Spleen (tissue), 11 donors: ENCODE data around the gene HIVEP3. TPM values are rescaled to one million over a fixed set of nuclear protein-coding genes. Genes with fewer than 3 reads are reported as not detected.

Experiments
- DNase-seq: peaks from one replicate; pipeline ENCODE4 v3.0.0-alpha.2; 2020
- H3K27ac ChIP-seq, 8 donors: fragments of 200-600 bp; sonication (generic) in 7 of 8; 1 replicate in 4 of 8; 2 replicates in 4 of 8; pipeline versions ENCODE4 v1.5.0 to v1.8.0; 2016 to 2021; ENCODE audit warnings: inconsistent platforms in 4 of 8, mild to moderate bottlenecking in 4 of 8, moderate library complexity in 1 of 8
- H3K27me3 ChIP-seq, 7 donors: fragments of 200-600 bp; sonication (generic) in 6 of 7; replicated peaks in 1 of 7; 1 replicate in 4 of 7; 2 replicates in 3 of 7; pipeline versions ENCODE4 v1.5.0 to v1.8.0; 2016 to 2021; ENCODE audit warnings: inconsistent platforms in 3 of 7, mild to moderate bottlenecking in 1 of 7
- H3K36me3 ChIP-seq, 6 donors: fragments of 200-600 bp; sonication (generic) in 5 of 6; 1 replicate in 4 of 6; 2 replicates in 2 of 6; pipeline versions ENCODE4 v1.5.0 to v1.8.0; 2016 to 2021; ENCODE audit warnings: inconsistent platforms in 2 of 6
- H3K4me1 ChIP-seq, 6 donors: fragments of 200-600 bp; sonication (generic) in 5 of 6; 1 replicate in 3 of 6; 2 replicates in 3 of 6; pipeline versions ENCODE4 v1.5.0 to v1.8.0; 2016 to 2021; ENCODE audit warnings: inconsistent platforms in 3 of 6
- H3K4me3 ChIP-seq, 8 donors: fragments of 200-600 bp; sonication (generic) in 7 of 8; 1 replicate in 4 of 8; 2 replicates in 4 of 8; pipeline versions ENCODE4 v1.5.0 to v1.8.0; 2016 to 2021; ENCODE audit warnings: inconsistent platforms in 4 of 8, mild to moderate bottlenecking in 4 of 8, moderate library complexity in 2 of 8
- H3K9me3 ChIP-seq, 8 donors: fragments of 200-600 bp; sonication (generic) in 7 of 8; 1 replicate in 4 of 8; 2 replicates in 4 of 8; pipeline versions ENCODE4 v1.5.0 to v1.8.0; 2016 to 2021; ENCODE audit warnings: inconsistent platforms in 4 of 8
- CTCF ChIP-seq, 11 experiments: fragments of 200-600 bp in 7 of 11; fragments of 450-650 bp in 4 of 11; sonication (generic) in 4 of 11; IDR thresholded peaks in 8 of 11; conservative IDR thresholded peaks in 3 of 11; 1 replicate in 7 of 11; 2 replicates in 4 of 11; pipeline versions ENCODE4 v1.4.0 to v1.8.0; 2016 to 2021; ENCODE audit warnings: antibody characterized with exemption in 11 of 11, inconsistent platforms in 4 of 11, mild to moderate bottlenecking in 1 of 11
- POLR2A ChIP-seq, 3 donors: fragments of 450-650 bp; IDR thresholded peaks; one replicate each; pipeline ENCODE4 v1.5.1; 2017; ENCODE audit warnings: antibody characterized with exemption in 3 of 3, mild to moderate bottlenecking in 1 of 3
- POLR2AphosphoS5 ChIP-seq, 3 donors: sonication (generic); formaldehyde crosslinking; IDR thresholded peaks; one replicate each; pipeline ENCODE4 v1.5.1; 2017; ENCODE audit warnings: antibody characterized with exemption in 3 of 3
- WGBS, 5 donors: extraction: QIAGEN DNeasy Blood & Tissue Kit in 3 of 5; methylation state at CpG; one replicate each; pipeline versions ENCODE4 v1.1.5 to v1.1.7; 2013 to 2018; 5-methylcytosine and 5-hydroxymethylcytosine counted together
- intact Hi-C: fragments of 100-400 bp; cut with DNase I; formaldehyde crosslinking; loops from one replicate; pipeline ENCODE4 v1.15.0; 2023; ENCODE audit warnings: low total_unique reads
- polyA plus RNA-seq, 3 donors: library from polyadenylated mRNA; stranded (reverse); fragments of 200-250 nt; gene quantifications; one replicate each; pipeline ENCODE4 v1.2.1, GENCODE V29; 2013
- total RNA-seq, 7 donors: library from RNA; depleted of rRNA in 3 of 7; stranded (reverse); fragments of >200 nt in 3 of 7; fragmentation: NEBNext Ultra II Directional in 4 of 7; extraction: Animal tissue kit (Norgen Biotek cat#: 25700) in 4 of 7; gene quantifications; one replicate each; pipeline versions ENCODE4 v1.1.0 to v1.2.1, GENCODE V29; 2016 to 2021
- donor health status: healthy with polysubstance abuse.
- donor health status: DM: no; HTN: no; CAD: no; lungs with moderate emphysema.
- donor health status: DM: no; HTN: no; CAD: no.
- donor health status: Bipolar disorder and iron deficiency.
- donor health status: healthy.
- donor health status: DM: no; HTN: no; CAD: no.
- donor health status: DM: yes; HTN: yes; CAD: no.

HIVEP3 gene
- total and polyA plus RNA-seq, 10 donors = 2.4 to 21.2 (median 8.2) TPM

- 92 to 97% (median 95%) methylated on average over 10 of the region's 10 CpGs for WGBS, 5 donors
- DNase-seq = no peak
- Histone ChIP-seq H3K4me3 (no peak overlapping the region), H3K36me3 (no peaks in the 10 kb centered on the region), H3K27me3 (no peaks in the 10 kb centered on the region), H3K27ac (no peak overlapping the region), H3K4me1 (peaks cover 0 to 4% (median under 1%) of the 10 kb centered on the region in 6 donors), H3K9me3 (no peaks in the 10 kb centered on the region)
- TF ChIP-seq POLR2A (IDR thresholded peaks at IDR 0.05) = no peak
- no peak for TF ChIP-seq CTCF (IDR thresholded peaks at IDR 0.05 in 8 of 11, conservative IDR thresholded peaks at IDR 0.05 in 3 of 11)
- no peak for TF ChIP-seq POLR2AphosphoS5 (IDR thresholded peaks at IDR 0.05)
- intact Hi-C loops = no loop called here
Observed at GRCh38 chr1:41777695-41778094, 141.0 kb downstream of the HIVEP3 start.

- intact Hi-C loops = no loop called here
- DNase-seq = no peak
- no peaks in the 10 kb centered on the region for H3K36me3 ChIP-seq
- WGBS, 5 donors = 82 to 93% (median 87%) methylated on average over 8 of the region's 8 CpGs
- TF ChIP-seq CTCF (IDR thresholded peaks at IDR 0.05 in 8 of 11, conservative IDR thresholded peaks at IDR 0.05 in 3 of 11) (no peak), POLR2A (IDR thresholded peaks at IDR 0.05) (no peak), POLR2AphosphoS5 (IDR thresholded peaks at IDR 0.05) (no peak)
- no peaks in the 10 kb centered on the region for H3K27me3 ChIP-seq
- H3K27ac ChIP-seq = no peak overlapping the region
- peaks cover 0 to 6% (median 0%) of the 10 kb centered on the region in 6 donors for H3K4me1 ChIP-seq
- no peak overlapping the region for H3K4me3 ChIP-seq
- no peaks in the 10 kb centered on the region for H3K9me3 ChIP-seq
Observed at GRCh38 chr1:41776891-41777441, 141.8 kb downstream of the HIVEP3 start.

GRCh38 chr1:41775956-41776585 is 142.7 kb downstream of the HIVEP3 start:
- H3K4me1 ChIP-seq = peaks cover 0 to 15% (median 0%) of the 10 kb centered on the region in 6 donors
- no peak overlapping the region for H3K4me3 ChIP-seq
- DNase-seq = no peak
- no peaks in the 10 kb centered on the region for H3K27me3 ChIP-seq
- H3K36me3 ChIP-seq = no peaks in the 10 kb centered on the region
- TF ChIP-seq POLR2AphosphoS5 (IDR thresholded peaks at IDR 0.05) (no peak), POLR2A (IDR thresholded peaks at IDR 0.05) (no peak), CTCF (IDR thresholded peaks at IDR 0.05 in 8 of 11, conservative IDR thresholded peaks at IDR 0.05 in 3 of 11) (no peak)
- no peaks in the 10 kb centered on the region for H3K9me3 ChIP-seq
- 82 to 90% (median 83%) methylated on average over 6 of the region's 6 CpGs for WGBS, 5 donors
- intact Hi-C loops = no loop called here
- no peak overlapping the region for H3K27ac ChIP-seq

- TF ChIP-seq CTCF (IDR thresholded peaks at IDR 0.05 in 8 of 11, conservative IDR thresholded peaks at IDR 0.05 in 3 of 11) = no peak
- H3K9me3 ChIP-seq = no peaks in the 10 kb centered on the region
- intact Hi-C loops = no loop called here
- no peak for DNase-seq
- no peak overlapping the region for H3K27ac ChIP-seq
- no peak overlapping the region for H3K4me3 ChIP-seq
- 83 to 89% (median 85%) methylated on average over 2 of the region's 2 CpGs for WGBS, 5 donors
- no peaks in the 10 kb centered on the region for H3K36me3 ChIP-seq
- no peaks in the 10 kb centered on the region for H3K27me3 ChIP-seq
- peaks cover 0 to 21% (median 0%) of the 10 kb centered on the region in 6 donors for H3K4me1 ChIP-seq
Observed at GRCh38 chr1:41774471-41774990, 144.2 kb downstream of the HIVEP3 start.
